ENCODE results near the gene FLVCR1. TPM values are rescaled to one million over a fixed set of nuclear protein-coding genes. Genes with fewer than 3 reads are reported as not detected.

The FLVCR1 gene
- total RNA-seq, 1 donor from 2014 or later, result 6.3 TPM

- peaks cover 18% of the 10 kb centered on the region for H3K4me1 ChIP-seq
- TF ChIP-seq CTCF (IDR thresholded peaks at IDR 0.05), result no peak
- no peak overlapping the region for H3K27ac ChIP-seq
- no peaks in the 10 kb centered on the region for H3K9me3 ChIP-seq
- H3K27me3 ChIP-seq (ENCODE audit: low read depth), result no peaks in the 10 kb centered on the region
- DNase-seq, result no peak
- H3K4me3 ChIP-seq, result no peak overlapping the region
- peaks cover 28% of the 10 kb centered on the region for H3K36me3 ChIP-seq
- ATAC-seq, result no peak
- intact Hi-C loops (cut with DNase I), result no loop called here
Measured at GRCh38 chr1:212864201-212864600, 6.1 kb downstream of the FLVCR1 start.

- no peak for ATAC-seq
- no peak overlapping the region for H3K4me3 ChIP-seq
- no peak for DNase-seq
- H3K27me3 ChIP-seq (ENCODE audit: low read depth), result no peaks in the 10 kb centered on the region
- peaks cover 4% of the 10 kb centered on the region for H3K4me1 ChIP-seq
- no peaks in the 10 kb centered on the region for H3K9me3 ChIP-seq
- intact Hi-C loops (cut with DNase I), result no loop called here
- no peak overlapping the region for H3K27ac ChIP-seq
- H3K36me3 ChIP-seq, result peaks cover 37% of the 10 kb centered on the region
- TF ChIP-seq CTCF (IDR thresholded peaks at IDR 0.05), result no peak
Measured at GRCh38 chr1:212867192-212867591, 9.1 kb downstream of the FLVCR1 start.

GRCh38 chr1:212871976-212872375, 13.9 kb downstream of the FLVCR1 start:
- ATAC-seq (no peak), DNase-seq (no peak)
- no peak overlapping the region for H3K27ac ChIP-seq
- H3K4me1 ChIP-seq, result no peaks in the 10 kb centered on the region
- H3K4me3 ChIP-seq, result no peak overlapping the region
- TF ChIP-seq CTCF (IDR thresholded peaks at IDR 0.05), result no peak
- intact Hi-C loops (cut with DNase I), result no loop called here
- H3K9me3 ChIP-seq, result no peaks in the 10 kb centered on the region
- peaks cover 67% of the 10 kb centered on the region for H3K36me3 ChIP-seq
- H3K27me3 ChIP-seq (ENCODE audit: low read depth), result no peaks in the 10 kb centered on the region

GRCh38 chr1:212873518-212873917, 15.4 kb downstream of the FLVCR1 start:
- Histone ChIP-seq H3K27ac (no peak overlapping the region), H3K4me3 (no peak overlapping the region), H3K9me3 (no peaks in the 10 kb centered on the region), H3K4me1 (no peaks in the 10 kb centered on the region), H3K27me3 (ENCODE audit: low read depth) (no peaks in the 10 kb centered on the region), H3K36me3 (peaks cover 51% of the 10 kb centered on the region)
- intact Hi-C loops (cut with DNase I), result no loop called here
- DNase-seq (no peak), ATAC-seq (no peak)
- TF ChIP-seq CTCF (IDR thresholded peaks at IDR 0.05), result no peak

- Histone ChIP-seq H3K4me3 (no peak overlapping the region), H3K27me3 (ENCODE audit: low read depth) (no peaks in the 10 kb centered on the region), H3K27ac (no peak overlapping the region), H3K9me3 (no peaks in the 10 kb centered on the region), H3K4me1 (no peaks in the 10 kb centered on the region), H3K36me3 (peaks cover 70% of the 10 kb centered on the region)
- TF ChIP-seq CTCF (IDR thresholded peaks at IDR 0.05), result no peak
- intact Hi-C loops (cut with DNase I), result no loop called here
- ATAC-seq (no peak), DNase-seq (no peak)
Measured at GRCh38 chr1:212878418-212878817, 20.3 kb downstream of the FLVCR1 start.

Data from lower lobe of right lung (tissue), 2 donors.